NCI-H82 treated with DMSO at 0.1 percent for 48 hours (cell line): ENCODE measurements around the gene SLC35F5.
A peak's percentile ranks its signal among the peaks of the same experiment; 100 is the strongest.
"Not testable (repeated sequence)": the region's sequence is repeated elsewhere in the genome, so short reads cannot be mapped to it uniquely, and the experiment has no call there.

ENCODE experiments used
- DNase-seq: peaks from one replicate; lab custom pipeline; 2025; ENCODE audit not compliant: unreplicated experiment; lab: John Stamatoyannopoulos, UW

SLC35F5 gene

DNA sequence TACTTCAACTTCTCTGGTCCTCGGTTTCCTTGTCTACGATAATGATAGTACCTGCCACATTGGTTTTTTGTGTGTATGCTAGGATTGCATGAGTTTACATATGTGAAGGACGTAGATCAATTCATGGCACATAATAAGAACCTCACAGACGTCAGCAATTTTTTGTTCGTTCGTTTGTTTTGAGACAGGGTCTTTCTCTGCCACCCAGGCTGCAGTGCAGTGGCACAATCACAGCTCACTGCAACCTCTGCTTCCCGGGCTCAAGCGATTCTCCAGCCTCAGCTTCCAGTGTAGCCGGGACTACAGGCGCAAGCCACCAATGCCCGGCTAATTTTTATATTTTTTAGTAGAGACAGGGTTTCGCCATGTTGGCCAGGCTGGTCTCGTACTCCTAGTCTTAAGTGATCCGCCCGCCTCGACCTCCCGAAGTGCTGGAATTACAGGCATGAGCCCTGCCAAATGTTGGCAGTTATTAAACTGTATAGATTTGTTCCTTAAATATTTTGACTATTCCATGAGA, 756 bp upstream of the SLC35F5 start:
- DNase-seq: no peak

- DNase-seq: no peak
Observed at GRCh38 chr2:113755835-113756354, 547 bp downstream of the SLC35F5 start.

DNA sequence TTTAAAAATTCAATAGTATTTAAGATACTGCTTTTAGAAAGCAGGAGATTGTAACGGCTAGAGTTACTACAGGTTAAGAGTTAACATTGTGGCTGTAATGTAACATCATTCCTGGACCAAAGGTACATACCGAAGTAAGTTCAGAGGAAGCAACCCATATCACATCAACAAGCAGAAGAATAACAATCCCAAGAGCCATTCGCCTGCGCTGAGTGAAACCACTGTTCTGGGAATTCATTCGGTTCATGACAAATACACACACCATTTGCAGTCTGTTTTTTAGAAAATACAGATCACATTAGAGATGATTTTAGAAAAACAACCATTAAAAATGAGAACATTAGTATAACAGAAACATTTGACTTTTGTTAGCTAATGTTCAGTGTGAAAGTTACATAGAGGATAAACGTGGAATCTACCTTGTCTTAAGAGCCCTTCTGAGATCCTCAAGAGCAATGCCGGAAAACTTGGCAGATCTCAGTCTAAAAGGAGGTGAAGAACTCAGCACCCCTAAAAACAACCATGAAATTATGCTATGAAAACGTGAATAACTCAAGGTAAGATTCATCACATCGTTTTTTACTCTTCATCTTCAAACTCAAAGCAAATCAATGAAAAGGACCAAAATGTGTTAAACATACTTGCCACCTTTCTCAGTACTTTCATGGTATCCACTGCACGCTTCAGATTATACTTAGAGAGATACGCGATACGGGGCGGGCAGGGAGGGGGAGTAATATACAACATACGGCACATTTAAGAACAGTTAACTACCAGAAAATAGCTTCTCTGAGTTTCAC, 1.2 kb downstream of the SLC35F5 start:
- DNase-seq: no peak

- DNase-seq: no peak
Observed at GRCh38 chr2:113754160-113754559, 2.3 kb downstream of the SLC35F5 start.

- no peak for DNase-seq
Observed at GRCh38 chr2:113750385-113750784, 6.1 kb downstream of the SLC35F5 start.

DNA sequence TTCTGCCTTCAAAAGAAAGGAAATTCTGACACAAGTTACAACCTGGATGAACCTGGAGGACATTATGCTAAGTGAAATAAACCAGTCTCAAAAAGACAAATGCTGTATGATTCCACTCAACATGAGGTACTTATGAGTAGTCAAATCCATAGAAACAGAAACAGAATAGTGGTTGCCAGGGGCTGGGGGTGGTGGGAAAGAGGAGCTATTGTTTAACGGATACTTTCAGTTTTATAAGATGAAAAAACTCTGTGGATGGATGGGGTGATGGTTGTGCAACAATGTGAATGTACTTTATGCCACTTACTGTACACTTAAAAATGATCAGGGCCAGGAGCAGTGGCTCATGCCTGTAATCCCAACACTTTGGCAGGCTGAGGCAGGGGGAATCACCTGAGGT, 15.4 kb downstream of the SLC35F5 start:
- DNase-seq: no peak

- DNase-seq: no peak
Observed at GRCh38 chr2:113739849-113740248, 16.6 kb downstream of the SLC35F5 start.

DNA sequence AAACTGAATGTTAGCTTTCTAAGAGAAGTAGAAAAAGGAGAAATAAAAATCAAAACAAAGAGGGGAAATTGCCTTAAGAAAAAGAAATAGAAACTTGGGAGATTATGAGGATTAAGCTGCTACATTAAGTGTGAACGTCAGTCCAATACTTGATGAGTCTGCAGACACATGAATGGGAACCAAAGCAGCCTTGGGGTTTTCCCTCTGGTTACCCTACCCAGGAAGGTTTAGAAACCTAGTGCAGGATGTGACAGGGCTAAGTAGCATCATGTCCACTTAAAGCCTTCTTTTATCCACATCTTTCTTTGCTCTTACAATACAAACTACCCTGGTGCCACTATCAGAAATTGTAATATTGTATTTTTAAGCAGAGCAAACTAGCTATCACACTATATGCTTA, 22.3 kb downstream of the SLC35F5 start:
- DNase-seq: no peak

GRCh38 chr2:113724010-113724409, 32.4 kb downstream of the SLC35F5 start:
- peak; percentile 97 for DNase-seq

- no peak for DNase-seq
Observed at GRCh38 chr2:113723411-113723810, 33.0 kb downstream of the SLC35F5 start.

DNA sequence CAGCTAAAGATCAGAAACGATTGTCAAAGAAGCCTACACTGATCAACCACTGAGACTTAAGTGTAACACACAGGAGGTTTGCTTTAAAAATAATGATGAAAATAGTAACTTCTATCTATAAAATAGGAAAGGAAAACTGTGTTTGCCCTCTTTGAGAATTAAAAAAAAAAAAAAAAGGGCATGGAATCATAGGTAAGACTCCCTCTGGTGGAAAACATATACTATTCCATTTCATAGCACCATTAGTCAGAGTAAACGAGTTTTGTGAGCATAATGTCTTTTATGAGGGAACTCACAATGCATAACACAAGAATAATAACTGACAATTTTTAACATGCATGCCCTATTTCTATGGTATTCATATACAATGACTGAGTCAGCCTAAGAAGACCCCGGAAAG, 36.3 kb downstream of the SLC35F5 start:
- DNase-seq: no peak

- DNase-seq: no peak
Observed at GRCh38 chr2:113716291-113716690, 40.2 kb downstream of the SLC35F5 start.

GRCh38 chr2:113712941-113713340, 43.5 kb downstream of the SLC35F5 start:
- DNase-seq: no peak

GRCh38 chr2:113711851-113712250, 44.6 kb downstream of the SLC35F5 start:
- no peak for DNase-seq

DNA sequence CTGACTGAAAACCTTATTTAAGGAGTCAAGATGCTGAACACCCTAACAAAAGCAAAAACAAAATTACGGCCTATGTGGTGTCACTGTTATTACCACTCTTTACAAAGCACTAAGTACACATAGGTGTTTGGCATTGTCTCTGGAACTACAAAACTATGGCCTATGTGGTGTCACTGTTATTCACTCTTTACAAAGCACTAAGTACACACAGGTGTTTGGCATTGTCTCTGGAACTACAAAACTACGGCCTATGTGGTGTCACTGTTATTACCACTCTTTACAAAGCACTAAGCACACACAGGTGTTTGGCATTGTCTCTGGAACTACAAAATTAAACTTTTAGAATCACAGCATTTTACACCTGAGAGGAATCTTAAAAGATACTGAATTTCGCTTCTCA, 47.4 kb downstream of the SLC35F5 start:
- DNase-seq: no peak

- no peak for DNase-seq
Observed at GRCh38 chr2:113707106-113707505, 49.3 kb downstream of the SLC35F5 start.

DNA sequence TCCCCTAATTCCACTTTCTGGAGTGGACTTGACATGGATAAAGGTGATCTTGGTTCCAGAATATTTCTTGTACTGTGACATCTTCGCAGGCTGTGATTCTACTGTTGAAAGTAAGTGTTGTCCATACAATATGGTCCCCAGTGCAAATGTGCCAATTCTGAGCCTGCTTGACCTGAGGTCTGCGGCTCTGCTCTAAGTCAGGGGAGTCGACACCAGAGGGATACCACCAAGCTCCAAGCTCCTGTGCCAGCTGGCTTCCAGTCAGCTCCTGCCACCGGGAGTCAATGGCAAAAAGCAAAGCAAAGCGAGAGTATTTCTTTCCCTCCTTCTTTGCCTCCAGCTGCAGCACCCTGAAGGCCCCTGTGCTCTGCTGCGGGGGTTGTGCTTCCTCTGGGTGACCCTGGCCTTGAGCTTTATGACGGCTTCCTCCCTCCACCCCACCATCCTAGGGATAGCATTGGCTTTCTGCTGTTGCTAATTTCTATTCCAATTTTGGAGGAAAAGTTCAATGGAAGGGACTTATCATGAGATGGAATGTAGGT, 50.4 kb downstream of the SLC35F5 start:
- no peak for DNase-seq

DNA sequence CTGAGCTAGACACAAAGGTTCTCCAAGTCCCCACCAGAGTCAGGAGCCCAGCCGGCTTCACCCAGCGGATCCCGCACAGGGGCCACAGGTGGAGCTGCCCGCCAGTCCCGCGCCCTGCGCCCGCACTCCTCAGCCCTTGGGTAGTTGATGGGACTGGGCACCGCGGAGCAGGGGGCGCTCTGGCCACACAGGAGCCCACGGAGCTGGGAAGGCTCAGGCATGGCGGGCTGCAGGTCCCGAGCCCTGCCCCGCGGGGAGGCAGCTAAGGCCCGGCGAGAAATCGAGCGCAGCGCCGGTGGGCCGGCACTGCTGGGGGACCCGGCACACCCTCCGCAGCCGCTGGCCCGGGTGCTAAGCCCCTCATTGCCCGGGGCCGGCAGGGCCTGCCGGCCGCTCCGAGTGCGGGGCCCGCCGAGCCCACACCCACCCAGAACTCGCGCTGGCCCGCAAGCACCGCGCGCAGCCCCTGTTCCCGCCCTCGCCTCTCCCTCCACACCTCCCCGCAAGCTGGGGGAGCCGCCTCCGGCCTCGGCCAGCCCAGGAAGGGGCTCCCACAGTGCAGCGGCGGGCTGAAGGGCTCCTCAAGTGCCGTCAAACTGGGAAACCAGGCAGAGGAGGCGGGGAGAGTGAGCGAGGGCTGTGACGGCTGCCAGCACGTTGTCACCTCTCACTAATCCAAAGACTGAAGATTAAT, 52.0 kb downstream of the SLC35F5 start:
- not testable (repeated sequence) for DNase-seq

DNA sequence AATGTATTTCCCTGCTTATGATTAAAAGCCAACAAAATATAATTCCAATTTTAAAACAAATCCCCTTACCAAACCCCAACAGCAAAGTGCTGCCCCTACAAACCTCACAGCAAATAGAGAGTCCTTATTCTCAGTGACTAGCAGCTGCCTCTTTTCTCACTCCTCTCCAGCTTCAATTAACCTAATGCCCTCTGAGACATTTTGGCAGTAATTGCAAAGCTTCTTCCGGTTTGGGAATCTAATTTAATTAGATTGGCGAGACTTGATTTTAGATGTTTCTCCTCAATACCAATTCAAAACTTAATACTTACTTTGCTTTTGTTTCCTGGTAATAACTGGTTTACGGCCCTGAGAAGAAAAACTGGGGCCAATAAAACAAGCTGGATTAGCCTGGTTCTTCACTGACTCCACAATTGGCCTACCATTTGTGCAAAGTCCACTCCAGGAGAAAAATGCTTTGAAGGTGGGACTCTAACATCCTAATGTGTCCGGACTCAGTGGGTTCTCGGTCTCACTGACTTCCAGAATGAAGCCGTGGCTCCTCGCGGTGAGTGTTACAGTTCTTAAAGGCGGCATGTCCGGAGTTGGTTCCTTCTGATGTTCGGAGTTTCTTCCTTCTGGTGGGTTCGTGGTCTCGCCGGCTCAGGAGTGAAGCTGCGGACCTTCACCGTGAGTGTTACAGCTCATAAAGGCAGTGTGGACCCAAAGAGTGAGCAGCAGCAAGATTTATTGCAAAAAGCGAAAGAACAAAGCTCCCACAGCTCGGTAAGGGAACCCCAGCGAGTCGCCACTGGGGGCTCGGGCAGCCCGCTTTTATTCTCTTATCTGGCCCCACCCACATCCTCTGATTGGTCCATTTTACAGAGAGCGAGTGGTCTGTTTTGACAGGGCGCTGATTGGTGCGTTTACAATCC, 52.8 kb downstream of the SLC35F5 start:
- DNase-seq: peak; percentile 17

- peak; percentile 51 for DNase-seq
Observed at GRCh38 chr2:113700186-113700841, 56.1 kb downstream of the SLC35F5 start.
